ENCODE measurements around the gene TSEN15.
A peak's percentile ranks its signal among the peaks of the same experiment; 100 is the strongest.
"Not testable (repeated sequence)": the region's sequence is repeated elsewhere in the genome, so short reads cannot be mapped to it uniquely, and the experiment has no call there.

TSEN15 gene

DNA sequence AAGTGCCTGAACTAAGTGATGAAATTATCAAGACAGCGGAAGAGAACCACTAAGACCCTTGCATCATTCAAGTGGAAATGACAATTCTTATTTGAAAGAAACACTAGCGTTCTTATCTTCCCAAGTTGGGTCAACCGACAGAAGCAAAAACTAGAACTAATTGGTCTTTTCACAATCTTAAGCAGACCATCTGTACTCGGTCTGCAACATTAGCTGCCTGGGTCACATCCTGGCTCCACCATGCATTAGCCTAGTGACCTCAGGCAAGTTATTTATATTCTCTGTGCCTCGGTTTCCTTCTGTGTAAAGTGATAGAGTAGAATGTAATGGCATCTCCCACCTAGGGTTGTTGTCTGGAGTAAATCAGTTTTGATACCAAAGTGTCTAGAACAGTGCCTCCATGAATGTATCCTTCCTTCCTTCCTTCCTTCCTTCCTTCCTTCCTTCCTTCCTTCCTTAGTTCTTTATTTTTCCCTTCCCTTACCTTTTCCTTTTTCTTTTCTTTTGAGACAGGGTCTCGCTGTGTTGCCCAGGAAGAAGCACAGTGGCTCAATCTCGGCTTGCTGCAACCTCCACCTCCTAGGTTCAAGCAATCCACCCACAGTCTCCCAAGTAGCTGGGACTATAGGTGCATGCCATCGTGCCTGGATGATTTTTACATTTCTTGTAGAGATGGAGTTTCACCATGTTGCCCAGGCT lies 20.0 kb upstream of the TSEN15 start:
- DNase-seq (ENCODE audit: low spot score), result no peak

DNA sequence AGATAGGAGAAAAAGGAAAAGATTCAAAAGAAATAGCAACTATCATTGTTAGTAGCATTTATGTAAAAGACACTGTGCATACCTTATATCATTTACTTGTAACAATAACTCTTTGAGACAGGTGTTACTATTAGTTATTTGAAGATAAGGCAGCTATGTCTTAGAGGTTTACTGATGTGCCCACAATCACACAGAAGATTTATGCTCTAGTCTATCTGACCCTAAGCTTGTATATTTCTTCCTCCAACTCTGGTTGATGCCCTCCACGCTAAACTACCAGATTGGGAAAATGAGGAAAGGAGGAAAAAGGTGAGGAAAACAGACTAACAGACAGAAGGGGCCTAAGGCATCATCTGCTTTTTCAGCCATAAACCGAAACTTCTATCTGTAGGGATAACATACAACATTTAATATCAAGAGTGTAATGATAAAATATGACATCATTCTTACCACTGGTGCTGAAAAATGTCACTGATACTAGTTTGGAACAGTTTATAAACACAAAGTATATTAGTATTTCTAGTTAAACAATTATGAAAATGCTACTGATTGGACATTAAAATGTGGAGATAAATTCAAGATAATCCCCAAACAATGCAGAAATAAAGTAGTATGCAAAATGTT lies 19.1 kb upstream of the TSEN15 start:
- no peak for DNase-seq (ENCODE audit: low spot score)

DNA sequence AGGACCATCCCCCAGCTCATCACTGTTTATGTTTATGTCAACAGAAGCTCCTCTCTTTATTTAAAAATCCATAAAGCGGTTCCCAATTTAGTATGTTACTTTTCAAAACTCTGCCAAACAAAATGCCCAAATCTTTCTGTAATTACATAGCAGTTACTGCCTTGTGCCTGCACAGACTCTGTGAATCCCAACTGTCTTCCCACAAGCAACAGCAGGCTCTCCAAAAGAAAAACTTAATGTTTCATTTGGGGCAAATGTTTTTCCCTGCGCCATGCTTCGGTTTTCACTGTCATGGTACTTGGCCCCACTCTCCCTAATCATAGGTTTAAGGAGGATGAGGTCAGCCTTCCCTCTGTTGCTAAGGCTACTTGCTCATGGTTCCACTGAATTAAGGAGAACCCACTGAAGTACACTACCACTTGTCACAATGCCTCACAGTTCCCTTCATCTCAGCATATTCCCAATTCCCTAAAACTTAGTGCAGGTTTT lies 18.6 kb upstream of the TSEN15 start:
- DNase-seq (ENCODE audit: low spot score), result no peak

DNA sequence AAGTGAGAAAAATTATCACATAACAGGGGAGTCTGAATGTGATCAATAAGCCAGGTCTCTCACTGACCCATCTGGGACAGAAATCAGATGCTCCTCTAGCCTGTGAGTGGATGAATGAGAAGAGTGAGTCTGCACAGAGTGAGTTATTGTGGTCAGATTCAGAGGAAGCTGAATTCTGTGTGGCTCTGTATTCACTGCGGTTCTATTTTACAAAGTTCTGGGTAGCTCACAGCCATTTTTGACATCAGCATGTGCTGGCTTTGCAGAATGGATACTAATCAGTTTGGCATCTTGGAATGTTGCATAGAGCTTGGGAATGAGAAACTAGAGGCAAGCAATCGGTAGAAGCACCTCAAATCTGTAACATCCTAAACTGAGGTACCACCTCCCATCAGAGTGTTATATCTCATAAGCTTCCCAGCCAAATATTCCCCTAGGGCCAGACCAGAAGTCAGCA lies 17.8 kb upstream of the TSEN15 start:
- DNase-seq (ENCODE audit: low spot score), result peak; percentile 52

DNA sequence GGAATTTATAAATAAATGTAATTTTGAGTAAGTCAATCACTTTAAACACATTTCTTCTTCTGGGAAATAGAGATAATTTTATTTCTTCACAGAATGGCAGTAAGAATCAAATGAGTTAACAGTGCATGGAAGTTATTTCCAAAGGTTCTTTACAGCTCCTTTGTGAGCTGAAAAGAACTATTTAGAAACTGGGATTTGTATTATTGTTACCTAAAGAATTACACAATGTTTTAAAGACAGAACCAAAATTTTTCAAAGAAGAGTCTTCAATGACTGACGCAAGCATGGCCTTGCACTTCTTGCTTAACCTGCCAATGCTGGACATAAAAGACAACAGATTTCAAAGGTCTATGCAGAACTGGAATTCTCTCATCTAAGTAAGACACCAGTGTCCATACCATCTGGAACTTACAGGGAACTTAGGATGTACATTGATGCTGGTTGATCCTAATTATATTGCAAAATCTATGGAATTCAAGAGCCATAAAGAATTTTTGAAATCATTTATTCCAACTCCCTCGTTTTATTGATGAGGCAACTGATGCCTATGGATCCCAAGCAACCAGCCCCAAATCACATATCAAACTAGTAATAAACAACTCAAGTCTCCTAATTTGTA lies 16.7 kb upstream of the TSEN15 start:
- no peak for DNase-seq (ENCODE audit: low spot score)

DNA sequence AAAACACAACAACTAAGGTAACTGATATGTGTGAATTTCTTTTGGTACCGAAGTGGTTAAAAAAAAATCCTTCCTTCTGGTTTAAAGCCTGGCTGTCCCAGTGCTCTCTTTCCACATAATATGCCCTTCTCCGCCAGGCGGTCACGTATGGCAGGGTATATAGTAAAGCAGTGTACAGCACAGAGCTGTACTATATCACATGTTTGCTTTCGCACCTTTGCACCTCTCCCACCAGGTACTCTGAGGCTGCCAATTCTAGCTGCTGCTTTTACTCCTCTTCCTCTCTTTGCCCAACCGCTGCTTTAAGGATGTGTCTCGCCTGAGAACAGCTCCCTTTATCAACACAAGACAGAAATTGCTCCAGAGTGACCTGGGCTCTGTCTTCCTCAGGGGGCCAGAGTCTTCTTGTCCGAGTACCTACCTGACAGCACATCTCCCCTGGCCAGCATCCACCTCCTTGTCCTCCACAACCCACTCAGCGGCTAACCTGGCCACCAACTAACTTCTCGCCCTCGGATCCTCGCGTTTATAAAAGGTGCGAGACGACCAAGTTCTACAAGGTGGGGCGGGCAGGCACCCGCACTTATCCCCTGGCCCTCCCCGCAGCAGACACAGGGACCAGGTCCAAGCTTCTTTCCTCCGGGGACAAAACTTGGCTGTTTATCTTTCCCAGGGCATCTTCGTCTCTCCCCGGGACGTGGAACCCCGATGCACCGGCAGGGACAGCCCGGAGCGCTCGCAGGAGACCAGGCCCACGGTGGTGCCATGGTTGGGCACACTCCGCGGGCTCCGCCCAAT lies 15.6 kb upstream of the TSEN15 start:
- DNase-seq (ENCODE audit: low spot score), result no peak

DNA sequence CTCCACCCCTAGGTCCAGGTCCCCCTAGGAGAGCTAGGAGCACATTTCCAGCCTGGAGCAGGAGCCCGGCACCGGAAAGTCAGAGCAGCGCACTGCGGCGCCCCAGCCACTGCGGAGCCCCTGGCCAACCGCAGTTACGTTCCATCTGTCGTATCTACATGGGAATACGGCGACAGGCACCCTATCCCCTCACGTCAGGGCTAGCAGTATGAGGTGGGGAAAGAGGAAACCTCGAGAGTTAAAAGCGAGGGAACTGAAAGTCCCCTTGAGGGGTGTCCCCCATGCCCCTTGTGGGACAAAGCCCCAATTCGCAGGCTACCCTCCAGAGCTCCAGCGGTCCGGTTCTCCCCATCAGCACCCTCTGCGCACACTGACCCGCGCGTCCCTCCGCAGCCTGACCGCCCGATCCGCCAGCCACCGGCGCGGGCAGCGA lies 15.0 kb upstream of the TSEN15 start:
- DNase-seq (ENCODE audit: low spot score), result no peak

DNA sequence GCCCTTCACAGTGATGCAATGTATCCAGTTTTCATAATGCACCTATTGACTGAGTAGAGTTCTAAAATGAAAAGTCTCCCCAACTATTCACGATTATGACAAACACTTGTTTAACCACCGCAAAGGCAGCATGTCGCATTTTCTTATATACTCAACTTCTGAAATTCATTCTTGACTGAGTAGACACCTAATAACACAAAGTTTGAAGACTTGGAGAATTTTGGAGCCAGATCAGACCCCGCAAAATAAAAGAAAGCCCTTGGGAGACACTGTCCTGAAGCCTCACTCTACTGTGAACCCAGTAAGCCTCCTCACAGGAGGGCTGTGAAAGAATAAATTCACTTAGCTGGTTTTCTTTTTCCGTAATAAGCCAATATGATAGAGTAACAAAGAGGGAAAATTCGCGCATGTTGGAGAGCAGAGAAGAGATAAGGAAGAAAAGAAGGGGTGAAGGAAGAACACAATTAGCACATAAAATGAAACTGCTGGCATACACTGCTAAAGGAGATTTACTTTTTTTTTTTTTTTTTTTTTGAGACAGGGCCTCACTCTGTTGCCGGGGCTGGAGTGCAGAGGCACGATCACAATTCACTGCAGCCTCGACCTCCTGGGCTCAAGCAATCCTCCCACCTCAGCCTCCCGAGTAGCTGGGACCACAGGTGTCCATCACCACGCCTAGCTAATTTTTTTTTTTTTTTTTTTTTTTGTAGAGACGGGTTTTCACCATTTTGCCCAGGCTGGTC lies 13.5 kb upstream of the TSEN15 start:
- no peak for DNase-seq (ENCODE audit: low spot score)

DNA sequence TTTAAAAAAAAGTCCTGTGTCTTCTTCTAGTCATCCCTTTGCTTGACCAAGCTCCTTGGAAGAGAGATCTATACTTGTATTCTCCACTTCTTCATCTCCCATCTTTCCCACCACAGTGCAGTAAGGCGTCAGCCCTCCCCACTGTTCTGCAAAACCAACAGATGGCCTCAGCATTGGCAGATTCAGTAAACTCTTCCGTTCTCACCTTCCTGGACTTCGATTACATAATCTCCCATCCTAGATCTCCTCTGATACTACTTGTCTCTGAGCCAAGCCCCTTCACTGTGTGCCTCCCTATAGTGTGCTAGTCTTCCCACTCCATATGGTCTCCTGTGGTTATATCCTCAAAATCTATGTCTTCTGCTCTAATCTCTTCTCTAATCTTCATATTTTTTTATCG lies 12.4 kb upstream of the TSEN15 start:
- no peak for DNase-seq (ENCODE audit: low spot score)

DNA sequence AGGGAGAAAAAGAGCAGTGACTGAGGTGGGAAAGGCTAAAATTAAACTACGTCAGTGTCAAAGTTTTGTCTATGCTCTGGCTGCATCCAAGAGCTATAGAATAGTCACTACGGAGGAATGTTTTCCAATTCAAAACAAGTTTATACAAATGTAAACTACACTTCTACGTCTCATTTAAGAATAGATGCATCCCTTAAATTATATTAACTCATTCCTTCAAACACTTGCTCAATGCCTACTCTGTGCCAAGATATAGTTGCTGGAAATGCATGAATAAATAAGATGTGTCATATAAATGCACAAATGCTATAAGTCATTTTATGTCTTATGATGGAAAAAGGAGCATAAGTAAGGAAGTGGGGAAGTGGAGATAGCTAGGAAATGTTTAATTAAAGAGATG lies 9.8 kb upstream of the TSEN15 start:
- DNase-seq (ENCODE audit: low spot score), result no peak

DNA sequence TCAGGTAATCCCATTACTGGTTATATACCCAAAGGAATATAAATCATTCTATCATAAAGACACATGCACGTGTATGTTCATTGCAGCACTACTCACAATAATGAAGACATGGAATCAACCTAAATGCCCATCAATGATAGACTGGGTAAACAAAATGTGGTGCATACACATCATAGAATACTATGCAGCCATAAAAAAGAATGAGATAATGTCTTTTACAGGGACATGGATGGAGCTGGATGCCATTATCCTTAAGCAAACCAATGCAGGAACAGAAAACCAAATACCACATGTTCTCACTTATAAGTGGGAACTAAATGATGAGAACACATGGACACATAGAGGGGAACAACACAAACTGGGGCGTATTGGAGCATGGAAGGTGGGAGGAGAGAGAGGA lies 8.2 kb upstream of the TSEN15 start:
- not testable (repeated sequence) for DNase-seq (ENCODE audit: low spot score)

DNA sequence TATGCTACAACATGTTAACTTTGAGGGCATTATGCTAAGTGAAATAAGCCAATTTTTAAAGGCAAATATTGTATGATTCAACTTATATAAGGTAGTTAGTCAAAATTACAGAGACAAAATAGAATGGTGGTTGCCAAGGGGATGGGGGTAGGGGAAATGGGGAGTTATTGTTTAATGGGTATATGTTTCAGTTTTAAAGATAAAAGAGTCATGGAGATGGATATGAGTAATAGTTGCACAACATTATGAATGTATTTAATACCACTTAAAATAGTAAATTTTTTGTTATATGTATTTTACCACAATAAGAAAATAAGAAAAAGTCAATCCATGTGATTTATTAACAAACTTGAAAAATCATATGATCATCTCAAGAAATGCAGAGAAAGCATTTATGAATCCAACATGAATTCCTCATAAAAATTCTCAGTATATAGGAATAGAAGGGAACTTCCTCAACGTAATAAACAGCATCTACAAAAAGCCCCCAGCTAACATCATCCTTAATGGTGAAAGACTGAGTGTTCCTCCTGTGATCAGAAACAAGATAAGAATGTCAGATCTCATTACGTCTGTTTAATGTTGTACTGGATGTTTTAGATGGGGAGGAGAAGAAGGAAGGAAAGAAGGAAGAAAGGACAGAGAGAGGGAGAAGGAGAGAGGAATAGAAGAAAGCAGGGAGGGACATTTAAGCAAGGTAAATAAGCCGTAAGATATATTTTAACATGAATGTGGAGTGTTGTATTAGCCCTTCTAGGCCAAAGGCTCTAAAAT lies 6.7 kb upstream of the TSEN15 start:
- DNase-seq (ENCODE audit: low spot score), result no peak

DNA sequence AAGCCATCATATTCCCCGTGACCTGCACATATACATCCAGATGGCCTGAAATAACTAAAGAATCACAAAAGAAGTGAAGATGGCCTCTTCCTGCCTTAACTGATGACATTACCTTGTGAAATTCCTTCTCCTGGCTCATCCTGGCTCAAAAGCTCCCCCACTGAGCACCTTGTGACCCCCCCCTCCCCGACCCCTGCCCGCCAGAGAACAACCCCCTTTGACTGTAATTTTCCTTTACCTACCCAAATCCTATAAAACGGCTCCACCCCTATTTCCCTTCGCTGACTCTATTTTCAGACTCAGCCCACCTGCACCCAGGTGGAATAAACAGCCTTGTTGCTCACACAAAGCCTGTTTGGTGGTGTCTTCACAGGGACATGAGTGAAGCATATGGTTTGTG lies 4.0 kb upstream of the TSEN15 start:
- not testable (repeated sequence) for DNase-seq (ENCODE audit: low spot score)

DNA sequence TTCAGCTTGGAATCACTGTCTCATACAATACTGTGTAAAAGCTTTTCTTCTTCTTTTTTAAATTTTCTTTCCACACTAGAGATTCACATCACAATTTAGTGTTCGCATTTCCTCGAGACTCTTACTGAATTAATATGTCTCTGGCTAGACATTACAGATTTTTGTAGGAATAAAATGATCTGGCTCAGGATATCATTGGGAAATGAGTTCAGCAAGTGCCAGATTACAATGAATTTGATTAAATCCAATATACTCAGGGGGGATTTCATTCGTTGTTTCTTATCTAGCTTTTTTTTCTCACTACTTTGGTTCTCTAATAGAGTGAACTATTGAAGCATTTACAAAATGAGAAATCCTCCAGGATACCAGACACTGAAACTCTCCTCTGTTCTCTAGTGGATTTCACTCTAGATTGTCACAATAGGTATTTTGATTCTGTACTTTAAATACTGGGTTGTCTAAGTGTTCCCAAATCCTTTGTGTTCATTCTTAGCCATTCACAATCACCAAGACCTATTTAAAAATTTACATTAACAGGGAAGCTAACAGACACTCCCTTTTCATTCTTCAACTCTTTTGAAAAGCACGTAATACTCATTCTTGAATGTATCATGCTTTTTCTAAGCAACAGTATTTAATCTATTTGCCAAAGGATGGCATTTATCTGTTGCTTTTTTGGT lies 2.8 kb upstream of the TSEN15 start:
- no peak for DNase-seq (ENCODE audit: low spot score)

DNA sequence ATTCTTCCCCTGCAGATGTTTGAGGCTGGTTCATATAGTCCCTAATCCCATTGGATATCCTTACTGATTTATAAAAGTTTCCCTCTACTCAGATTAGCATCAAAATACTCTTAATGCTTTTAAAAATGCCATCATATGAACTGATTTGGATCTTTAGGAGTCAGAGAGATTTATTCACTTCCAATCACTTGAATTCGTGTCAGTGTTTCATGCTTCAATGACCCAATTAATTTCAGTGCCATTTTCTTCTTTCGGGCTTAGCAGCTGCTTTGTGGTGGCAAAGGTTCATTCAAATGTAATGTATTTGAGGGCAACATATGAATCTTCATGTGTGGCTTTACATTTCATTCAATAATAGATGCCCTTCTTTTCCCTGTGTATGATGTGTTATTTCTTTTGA lies 2.2 kb upstream of the TSEN15 start:
- DNase-seq (ENCODE audit: low spot score), result no peak

DNA sequence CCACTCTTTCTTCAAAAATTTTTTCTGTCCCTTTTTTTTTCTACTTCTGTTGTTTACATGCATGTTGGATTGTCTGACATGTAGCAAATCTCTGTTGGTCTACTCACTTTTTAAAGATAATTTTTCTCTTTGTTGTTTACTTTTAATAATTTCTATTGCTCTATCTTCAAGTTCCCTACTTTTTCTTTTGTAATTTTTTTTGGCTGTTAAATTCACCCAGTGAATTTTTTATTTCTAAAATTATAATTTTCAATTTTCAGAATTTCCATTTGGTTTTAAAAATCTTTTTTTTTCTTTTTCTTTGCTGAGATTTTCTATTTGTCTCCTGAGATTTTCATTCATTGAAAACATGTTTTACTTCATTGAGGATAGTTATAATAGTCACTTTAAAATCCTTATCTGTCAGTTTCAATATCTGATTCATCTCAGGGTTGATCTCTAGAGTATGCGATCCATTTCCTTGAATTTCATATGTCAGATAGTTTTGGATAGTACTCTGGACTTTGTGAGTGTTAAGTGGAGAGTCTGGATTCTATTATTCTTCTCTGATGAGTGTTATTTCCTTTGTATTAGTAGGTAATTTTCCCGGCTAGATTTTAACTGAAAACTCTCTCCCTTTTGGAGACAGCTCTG lies 1.6 kb upstream of the TSEN15 start:
- no peak for DNase-seq (ENCODE audit: low spot score)

DNA sequence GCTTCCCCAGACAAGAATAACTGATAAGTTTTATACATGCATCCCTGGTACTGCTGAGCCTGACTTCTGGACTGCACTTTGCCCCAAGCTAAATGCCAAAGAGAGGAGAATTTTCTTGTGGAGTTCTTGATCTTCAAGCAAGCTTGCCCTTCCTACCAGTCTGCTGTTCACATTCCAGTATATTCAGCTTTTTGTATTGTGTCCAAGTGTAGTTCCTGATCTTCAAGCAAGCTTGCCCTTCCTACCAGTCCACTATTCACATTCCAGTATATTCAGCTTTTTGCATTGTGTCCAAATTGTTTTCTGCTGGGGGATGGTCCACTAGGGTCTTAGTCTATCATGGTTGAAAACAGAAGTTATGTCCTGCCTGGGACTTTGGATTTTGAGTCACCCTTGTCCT lies 894 bp upstream of the TSEN15 start:
- DNase-seq (ENCODE audit: low spot score), result no peak

DNA sequence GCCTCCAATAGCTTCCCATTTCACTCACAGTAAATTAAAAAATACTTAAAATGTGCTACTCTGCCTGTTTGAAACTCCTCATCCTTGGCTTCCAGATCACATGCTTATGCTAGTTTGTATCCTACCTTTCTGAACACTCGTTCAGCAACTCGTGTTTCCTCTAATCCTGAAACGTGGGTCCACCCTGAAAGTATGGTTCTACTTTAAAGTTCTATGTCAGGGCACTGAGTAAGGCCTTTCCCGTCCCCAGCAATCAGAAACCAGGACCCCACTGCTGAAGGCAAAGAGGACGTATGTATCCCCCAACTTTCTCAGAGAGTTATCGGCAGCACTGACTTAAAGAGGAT lies 419 bp upstream of the TSEN15 start:
- peak; percentile 49 for DNase-seq (ENCODE audit: low spot score)

DNA sequence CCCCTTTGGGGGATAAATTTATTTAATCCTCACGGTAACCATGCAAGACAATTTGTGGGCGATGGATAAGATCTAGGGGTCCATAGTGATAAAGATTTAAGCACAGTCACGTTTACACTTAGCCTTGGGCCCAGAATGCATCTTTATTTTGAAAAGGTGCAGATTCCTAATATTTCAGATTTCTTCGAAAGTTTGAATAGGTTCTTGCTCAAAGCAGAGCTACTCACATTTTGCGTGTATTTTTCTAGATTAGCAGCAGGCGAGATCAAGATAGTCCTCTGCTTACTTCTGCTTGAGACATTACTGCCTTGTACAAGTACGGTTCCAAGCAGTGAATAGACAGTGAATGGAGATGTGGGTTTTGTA lies 647 bp downstream of the TSEN15 start:
- DNase-seq (ENCODE audit: low spot score), result peak; percentile 36

DNA sequence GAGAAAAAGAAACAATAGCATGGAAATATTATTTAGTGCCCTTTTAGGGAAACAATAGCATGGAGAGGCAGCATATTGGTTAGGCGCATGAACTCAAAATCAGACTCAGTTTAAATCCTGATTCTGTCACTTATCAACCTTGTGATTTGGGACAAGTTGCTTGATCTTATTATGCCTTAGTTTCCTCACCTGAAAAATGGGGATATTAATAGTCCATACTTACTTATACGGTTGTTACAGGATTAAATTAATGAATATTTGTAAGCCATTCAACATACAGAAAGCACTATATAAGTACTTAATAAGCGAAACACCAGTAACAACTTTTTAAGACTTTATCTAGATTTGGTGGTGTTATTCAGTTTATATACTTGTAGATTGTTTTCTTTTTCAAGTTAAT lies 1.2 kb downstream of the TSEN15 start:
- DNase-seq (ENCODE audit: low spot score), result no peak
